SK-N-SH treated with all-trans-retinoic acid at 6 μM for 48 hours (cell line): ENCODE results near the gene KIAA1671.

Experiments
- ATAC-seq: fragments of 200-7000 bp; cut with Tn5 transposase; 3 replicates; pipeline ENCODE4 v1.9.1; 2020; ENCODE audit warnings: mild to moderate bottlenecking, moderate library complexity
- ARNTL ChIP-seq: fragments of 450-650 bp; formaldehyde crosslinking; IDR thresholded peaks from 2 replicates; pipeline ENCODE4 v1.5.0; 2020; ENCODE audit warnings: low read depth, mild to moderate bottlenecking, moderate library complexity, borderline replicate concordance
- CSRNP3 ChIP-seq: fragments of 250-450 bp; sonication (Bioruptor Pico); IDR thresholded peaks from 2 replicates; pipeline ENCODE4 v1.5.1; 2021; ENCODE audit warnings: mild to moderate bottlenecking, moderate library complexity
- ESRRG ChIP-seq: fragments of 250-450 bp; sonication (Bioruptor Pico); IDR thresholded peaks from 2 replicates; pipeline ENCODE4 v1.6.1; 2021; ENCODE audit warnings: mild to moderate bottlenecking
- GLIS3 ChIP-seq: fragments of 250-450 bp; sonication (Bioruptor Pico); IDR thresholded peaks from 2 replicates; pipeline ENCODE4 v1.5.0; 2020; ENCODE audit warnings: mild to moderate bottlenecking, moderate library complexity
- ISL1 ChIP-seq: fragments of 250-450 bp; sonication (Bioruptor Pico); IDR thresholded peaks from 2 replicates; pipeline ENCODE4 v2.1.2; 2022; ENCODE audit warnings: mild to moderate bottlenecking, moderate library complexity
- OSR1 ChIP-seq: fragments of 250-450 bp; sonication (Bioruptor Pico); IDR thresholded peaks from 2 replicates; pipeline ENCODE4 v1.8.0; 2022; ENCODE audit warnings: moderate library complexity, mild to moderate bottlenecking, inconsistent platforms
- PPARA ChIP-seq: fragments of 250-450 bp; sonication (Bioruptor Pico); IDR thresholded peaks from 2 replicates; pipeline ENCODE4 v1.5.0; 2020; ENCODE audit warnings: mild to moderate bottlenecking, borderline replicate concordance
- RARB ChIP-seq: fragments of 250-450 bp; sonication (Bioruptor Pico); IDR thresholded peaks from 2 replicates; pipeline ENCODE4 v1.8.0; 2021; ENCODE audit warnings: mild to moderate bottlenecking, moderate library complexity
- SNAI2 ChIP-seq: fragments of 250-450 bp; sonication (Bioruptor Pico); IDR thresholded peaks from 2 replicates; pipeline ENCODE4 v1.5.0; 2020; ENCODE audit warnings: mild to moderate bottlenecking, moderate library complexity
- TCF4 ChIP-seq: fragments of 250-450 bp; sonication (Bioruptor Pico); IDR thresholded peaks from 2 replicates; pipeline ENCODE4 v1.8.0; 2021; ENCODE audit warnings: mild to moderate bottlenecking, moderate library complexity, borderline replicate concordance
- TOX ChIP-seq: fragments of 250-450 bp; sonication (Bioruptor Pico); IDR thresholded peaks from 2 replicates; pipeline ENCODE4 v1.8.0; 2021; ENCODE audit warnings: mild to moderate bottlenecking, moderate library complexity, borderline replicate concordance
- ZC3H10 ChIP-seq: fragments of 250-450 bp; sonication (Bioruptor Pico); IDR thresholded peaks from 2 replicates; pipeline ENCODE4 v1.5.1; 2021; ENCODE audit warnings: mild to moderate bottlenecking, moderate library complexity
- ZFP3 ChIP-seq: fragments of 250-450 bp; sonication (Bioruptor Pico); IDR thresholded peaks from 2 replicates; pipeline ENCODE4 v1.5.0; 2020; ENCODE audit warnings: mild to moderate bottlenecking, moderate library complexity
- ZFP30 ChIP-seq: fragments of 450-650 bp; formaldehyde crosslinking; IDR thresholded peaks from 2 replicates; pipeline ENCODE4 v1.5.0; 2022; ENCODE audit warnings: mild to moderate bottlenecking, moderate library complexity
- ZNF565 ChIP-seq: fragments of 450-650 bp; formaldehyde crosslinking; conservative IDR thresholded peaks from 2 replicates; pipeline ENCODE4 v1.5.0; 2020; ENCODE audit warnings: low read depth, mild to moderate bottlenecking, moderate library complexity
- ZNF8 ChIP-seq: fragments of 450-650 bp; formaldehyde crosslinking; IDR thresholded peaks from 2 replicates; pipeline ENCODE4 v1.5.0; 2020; ENCODE audit warnings: mild to moderate bottlenecking, moderate library complexity
- TF ChIP-seq, protein P1 (sequence below): fragments of 250-450 bp; sonication (Bioruptor Pico); IDR thresholded peaks from 2 replicates; pipeline ENCODE4 v1.5.1; 2020; ENCODE audit warnings: low read depth, mild to moderate bottlenecking, moderate library complexity
- TF ChIP-seq, protein P2 (sequence below): fragments of 250-450 bp; sonication (Bioruptor Pico); IDR thresholded peaks from 2 replicates; pipeline ENCODE4 v1.5.0; 2020; ENCODE audit warnings: mild to moderate bottlenecking, moderate library complexity
- TF ChIP-seq, protein P3 (sequence below): fragments of 250-450 bp; sonication (Bioruptor Pico); IDR thresholded peaks from 2 replicates; pipeline ENCODE4 v1.8.0; 2020; ENCODE audit warnings: mild to moderate bottlenecking, moderate library complexity, borderline replicate concordance

Gene KIAA1671

GRCh38 chr22:24954856-24955255 is 2.3 kb downstream of the KIAA1671 start:
- no peak for ATAC-seq
- TF ChIP-seq RARB (CRISPR knock-in tag) = no peak
- no peak for TF ChIP-seq TOX (CRISPR knock-in tag)
- TF ChIP-seq, protein P1, sequence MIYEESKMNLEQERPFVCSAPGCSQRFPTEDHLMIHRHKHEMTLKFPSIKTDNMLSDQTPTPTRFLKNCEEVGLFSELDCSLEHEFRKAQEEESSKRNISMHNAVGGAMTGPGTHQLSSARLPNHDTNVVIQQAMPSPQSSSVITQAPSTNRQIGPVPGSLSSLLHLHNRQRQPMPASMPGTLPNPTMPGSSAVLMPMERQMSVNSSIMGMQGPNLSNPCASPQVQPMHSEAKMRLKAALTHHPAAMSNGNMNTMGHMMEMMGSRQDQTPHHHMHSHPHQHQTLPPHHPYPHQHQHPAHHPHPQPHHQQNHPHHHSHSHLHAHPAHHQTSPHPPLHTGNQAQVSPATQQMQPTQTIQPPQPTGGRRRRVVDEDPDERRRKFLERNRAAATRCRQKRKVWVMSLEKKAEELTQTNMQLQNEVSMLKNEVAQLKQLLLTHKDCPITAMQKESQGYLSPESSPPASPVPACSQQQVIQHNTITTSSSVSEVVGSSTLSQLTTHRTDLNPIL (CRISPR knock-in tag) = no peak
- no peak for TF ChIP-seq ESRRG (CRISPR knock-in tag)
- no peak for TF ChIP-seq ZFP3 (CRISPR knock-in tag)
- no peak for TF ChIP-seq ZNF8 (CRISPR knock-in tag)
- TF ChIP-seq OSR1 = no peak
- no peak for TF ChIP-seq PPARA (CRISPR knock-in tag)
- TF ChIP-seq, all 23 proteins: peak for 0

DNA sequence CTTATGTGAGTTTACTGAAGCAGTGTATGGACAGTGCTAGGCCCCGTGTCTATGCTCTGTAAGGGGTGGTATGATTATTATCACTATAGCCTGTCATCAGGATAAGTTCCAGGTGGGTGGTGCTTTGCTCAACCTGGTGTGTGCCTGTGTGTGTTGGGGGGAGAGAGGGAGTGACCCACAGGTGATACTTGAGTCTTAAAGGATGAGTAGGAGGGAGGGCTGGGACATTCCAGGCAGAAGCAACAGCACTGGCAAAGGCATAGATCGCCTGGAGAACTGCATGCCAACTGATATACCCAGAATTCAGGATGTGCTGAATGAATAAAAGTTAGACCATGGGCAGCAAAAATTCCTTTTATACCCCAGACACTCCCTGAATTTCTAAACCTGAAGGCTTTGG is 4.5 kb downstream of the KIAA1671 start:
- TF ChIP-seq, protein P2, sequence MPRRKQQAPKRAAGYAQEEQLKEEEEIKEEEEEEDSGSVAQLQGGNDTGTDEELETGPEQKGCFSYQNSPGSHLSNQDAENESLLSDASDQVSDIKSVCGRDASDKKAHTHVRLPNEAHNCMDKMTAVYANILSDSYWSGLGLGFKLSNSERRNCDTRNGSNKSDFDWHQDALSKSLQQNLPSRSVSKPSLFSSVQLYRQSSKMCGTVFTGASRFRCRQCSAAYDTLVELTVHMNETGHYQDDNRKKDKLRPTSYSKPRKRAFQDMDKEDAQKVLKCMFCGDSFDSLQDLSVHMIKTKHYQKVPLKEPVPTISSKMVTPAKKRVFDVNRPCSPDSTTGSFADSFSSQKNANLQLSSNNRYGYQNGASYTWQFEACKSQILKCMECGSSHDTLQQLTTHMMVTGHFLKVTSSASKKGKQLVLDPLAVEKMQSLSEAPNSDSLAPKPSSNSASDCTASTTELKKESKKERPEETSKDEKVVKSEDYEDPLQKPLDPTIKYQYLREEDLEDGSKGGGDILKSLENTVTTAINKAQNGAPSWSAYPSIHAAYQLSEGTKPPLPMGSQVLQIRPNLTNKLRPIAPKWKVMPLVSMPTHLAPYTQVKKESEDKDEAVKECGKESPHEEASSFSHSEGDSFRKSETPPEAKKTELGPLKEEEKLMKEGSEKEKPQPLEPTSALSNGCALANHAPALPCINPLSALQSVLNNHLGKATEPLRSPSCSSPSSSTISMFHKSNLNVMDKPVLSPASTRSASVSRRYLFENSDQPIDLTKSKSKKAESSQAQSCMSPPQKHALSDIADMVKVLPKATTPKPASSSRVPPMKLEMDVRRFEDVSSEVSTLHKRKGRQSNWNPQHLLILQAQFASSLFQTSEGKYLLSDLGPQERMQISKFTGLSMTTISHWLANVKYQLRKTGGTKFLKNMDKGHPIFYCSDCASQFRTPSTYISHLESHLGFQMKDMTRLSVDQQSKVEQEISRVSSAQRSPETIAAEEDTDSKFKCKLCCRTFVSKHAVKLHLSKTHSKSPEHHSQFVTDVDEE (CRISPR knock-in tag) = no peak
- TF ChIP-seq SNAI2 (no peak), ZFP30 (no peak)
- TF ChIP-seq, protein P1 (CRISPR knock-in tag) = no peak
- ATAC-seq = no peak

GRCh38 chr22:24961217-24961844 is 8.8 kb downstream of the KIAA1671 start:
- ATAC-seq = no peak
- no peak for TF ChIP-seq PPARA (CRISPR knock-in tag)
- TF ChIP-seq GLIS3 (CRISPR knock-in tag) = no peak

- TF ChIP-seq TCF4 (no peak), GLIS3 (CRISPR knock-in tag) (no peak), ZNF565 (CRISPR knock-in tag) (no peak), TOX (CRISPR knock-in tag) (no peak), ZFP30 (no peak), ZC3H10 (CRISPR knock-in tag) (no peak), SNAI2 (no peak), CSRNP3 (CRISPR knock-in tag) (no peak), ISL1 (CRISPR knock-in tag) (no peak), ZNF8 (CRISPR knock-in tag) (no peak), ESRRG (CRISPR knock-in tag) (no peak), ZFP3 (CRISPR knock-in tag) (no peak), ARNTL (CRISPR knock-in tag) (no peak), OSR1 (no peak)
- TF ChIP-seq, protein P1 (CRISPR knock-in tag) = no peak
- TF ChIP-seq, protein P2 (CRISPR knock-in tag) = no peak
- TF ChIP-seq, protein P3, sequence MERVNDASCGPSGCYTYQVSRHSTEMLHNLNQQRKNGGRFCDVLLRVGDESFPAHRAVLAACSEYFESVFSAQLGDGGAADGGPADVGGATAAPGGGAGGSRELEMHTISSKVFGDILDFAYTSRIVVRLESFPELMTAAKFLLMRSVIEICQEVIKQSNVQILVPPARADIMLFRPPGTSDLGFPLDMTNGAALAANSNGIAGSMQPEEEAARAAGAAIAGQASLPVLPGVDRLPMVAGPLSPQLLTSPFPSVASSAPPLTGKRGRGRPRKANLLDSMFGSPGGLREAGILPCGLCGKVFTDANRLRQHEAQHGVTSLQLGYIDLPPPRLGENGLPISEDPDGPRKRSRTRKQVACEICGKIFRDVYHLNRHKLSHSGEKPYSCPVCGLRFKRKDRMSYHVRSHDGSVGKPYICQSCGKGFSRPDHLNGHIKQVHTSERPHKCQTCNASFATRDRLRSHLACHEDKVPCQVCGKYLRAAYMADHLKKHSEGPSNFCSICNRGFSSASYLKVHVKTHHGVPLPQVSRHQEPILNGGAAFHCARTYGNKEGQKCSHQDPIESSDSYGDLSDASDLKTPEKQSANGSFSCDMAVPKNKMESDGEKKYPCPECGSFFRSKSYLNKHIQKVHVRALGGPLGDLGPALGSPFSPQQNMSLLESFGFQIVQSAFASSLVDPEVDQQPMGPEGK (CRISPR knock-in tag) = no peak
- TF ChIP-seq, all 23 proteins: peak for 0
- ATAC-seq = no peak
These were observed 9.6 kb downstream of the KIAA1671 start for GRCh38 chr22:24962094-24962493.
